Epidermal melanocyte (primary cell): ENCODE results near the gene POLR3H.

Experiments used
- DNase-seq: peaks from one replicate; pipeline ENCODE4 v3.0.0; 2011; ENCODE audit warnings: low spot score; ENCODE audit not compliant: insufficient read length

POLR3H gene

DNA sequence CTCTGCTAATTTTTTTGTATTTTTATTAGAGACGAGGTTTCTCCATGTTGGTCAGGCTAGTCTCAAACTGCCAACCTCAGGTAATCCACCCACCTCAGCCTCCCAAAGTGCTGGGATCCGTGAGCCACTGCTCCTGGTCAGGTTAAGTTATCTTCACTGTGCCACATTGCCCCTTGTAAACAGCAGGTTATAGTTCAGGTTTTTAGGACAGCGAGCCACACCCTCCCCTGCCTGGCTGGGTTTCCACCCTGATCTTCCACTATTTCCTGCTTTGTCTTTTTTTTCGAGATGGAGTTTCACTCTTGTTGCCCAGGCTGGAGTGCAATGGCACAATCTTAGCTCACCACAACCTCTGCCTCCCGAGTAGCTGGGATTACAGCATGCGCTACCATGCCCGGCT is 59.2 kb downstream of the POLR3H start:
- DNase-seq = no peak

DNA sequence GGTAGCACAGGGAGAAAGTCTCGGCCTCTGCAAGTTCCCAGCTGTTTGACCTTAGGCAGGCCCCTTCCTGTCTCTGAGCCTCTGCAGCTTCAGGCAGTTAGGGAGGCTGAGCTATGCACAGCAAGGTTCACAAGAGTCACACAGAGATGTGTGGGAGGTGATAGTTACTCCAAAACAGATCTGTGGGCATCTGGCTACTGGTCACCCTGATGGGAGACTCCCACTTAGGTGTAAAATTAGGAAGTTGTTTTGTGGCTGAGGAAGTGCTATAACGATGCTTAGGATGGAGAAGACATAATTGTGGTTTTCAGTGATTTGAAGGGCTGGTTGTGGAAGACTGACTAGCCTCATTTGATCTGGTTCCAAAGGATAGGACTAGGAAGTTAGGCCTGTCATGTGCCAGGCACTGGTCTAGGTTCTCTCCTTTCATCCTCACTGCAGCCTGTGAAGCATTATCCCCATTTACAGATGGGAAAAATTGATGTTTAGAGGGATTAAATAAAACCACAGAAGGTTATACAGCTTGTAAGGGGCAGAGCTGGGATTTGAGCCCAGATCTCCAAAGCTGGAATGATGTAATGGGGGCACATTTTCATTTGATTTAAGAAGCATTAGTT is 61.8 kb downstream of the POLR3H start:
- DNase-seq = no peak

DNA sequence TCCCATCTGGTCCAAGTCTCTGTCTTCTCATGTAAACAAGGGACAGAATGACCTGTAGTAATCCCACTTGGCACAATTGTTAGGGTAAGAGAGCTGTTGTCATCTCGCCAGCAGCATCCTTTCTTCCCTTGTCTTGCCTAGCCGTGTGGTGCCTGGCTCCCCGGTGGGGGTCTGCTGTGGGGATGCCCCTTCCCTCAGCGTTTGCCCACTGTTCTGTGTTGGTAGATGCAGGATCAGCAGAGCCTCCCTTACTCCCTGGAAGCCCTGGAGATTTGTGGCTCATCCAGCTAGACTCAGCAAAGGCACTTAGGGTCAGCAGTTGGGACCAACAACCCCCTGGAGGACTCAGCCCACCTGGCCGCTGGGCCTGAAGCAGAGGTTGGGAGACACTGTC is 62.3 kb downstream of the POLR3H start:
- DNase-seq = no peak

DNA sequence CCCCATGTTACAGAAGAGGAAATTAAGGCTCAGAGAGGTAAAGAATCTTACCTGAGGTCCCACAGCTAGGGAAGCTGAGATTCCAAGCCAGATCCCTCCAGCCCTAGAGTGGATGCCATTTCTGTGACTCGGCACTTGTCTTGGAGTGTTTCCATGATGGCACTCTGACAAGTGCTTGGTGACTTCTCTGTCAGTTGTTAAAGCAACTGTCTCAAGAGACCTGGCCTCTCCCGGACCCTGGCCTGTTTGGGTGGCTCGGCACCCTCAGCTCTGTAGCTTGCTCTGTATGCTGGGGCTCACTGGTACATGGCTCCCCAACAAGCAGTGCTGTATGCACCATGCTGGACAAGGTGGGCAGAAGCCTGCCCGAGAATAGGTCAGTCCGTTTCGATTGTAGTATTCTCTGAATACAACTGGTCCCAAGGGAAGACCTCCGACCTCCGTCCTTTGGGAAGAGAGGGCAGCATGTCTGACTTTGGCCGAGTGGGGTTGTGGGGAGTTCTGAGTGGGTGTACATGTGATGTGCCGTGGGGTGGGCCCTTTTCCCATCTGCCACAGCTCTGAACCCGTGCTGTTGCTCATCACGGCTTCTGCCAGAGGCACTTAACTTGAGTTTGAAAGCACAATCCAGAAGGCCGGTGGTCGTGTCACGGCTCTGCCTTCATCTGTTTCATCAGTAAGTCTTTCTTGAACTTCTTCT is 63.0 kb downstream of the POLR3H start:
- no peak for DNase-seq

DNA sequence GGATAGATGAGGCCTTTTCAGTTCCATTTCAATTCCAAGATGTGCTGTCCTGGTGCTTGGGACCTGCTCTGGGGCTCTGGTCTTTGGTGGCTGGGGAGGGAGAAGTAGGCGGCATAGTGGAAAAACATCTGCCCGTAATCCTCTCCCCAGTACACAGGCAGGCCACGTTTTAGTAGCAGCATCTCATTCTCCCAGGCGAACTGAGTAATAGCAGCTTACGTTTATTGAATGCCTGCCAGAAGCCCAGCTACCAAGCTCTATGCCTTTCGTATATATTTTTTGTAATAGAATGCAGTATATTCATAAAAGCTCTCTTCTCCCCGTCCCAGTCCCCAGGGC is 63.9 kb downstream of the POLR3H start:
- DNase-seq = no peak

DNA sequence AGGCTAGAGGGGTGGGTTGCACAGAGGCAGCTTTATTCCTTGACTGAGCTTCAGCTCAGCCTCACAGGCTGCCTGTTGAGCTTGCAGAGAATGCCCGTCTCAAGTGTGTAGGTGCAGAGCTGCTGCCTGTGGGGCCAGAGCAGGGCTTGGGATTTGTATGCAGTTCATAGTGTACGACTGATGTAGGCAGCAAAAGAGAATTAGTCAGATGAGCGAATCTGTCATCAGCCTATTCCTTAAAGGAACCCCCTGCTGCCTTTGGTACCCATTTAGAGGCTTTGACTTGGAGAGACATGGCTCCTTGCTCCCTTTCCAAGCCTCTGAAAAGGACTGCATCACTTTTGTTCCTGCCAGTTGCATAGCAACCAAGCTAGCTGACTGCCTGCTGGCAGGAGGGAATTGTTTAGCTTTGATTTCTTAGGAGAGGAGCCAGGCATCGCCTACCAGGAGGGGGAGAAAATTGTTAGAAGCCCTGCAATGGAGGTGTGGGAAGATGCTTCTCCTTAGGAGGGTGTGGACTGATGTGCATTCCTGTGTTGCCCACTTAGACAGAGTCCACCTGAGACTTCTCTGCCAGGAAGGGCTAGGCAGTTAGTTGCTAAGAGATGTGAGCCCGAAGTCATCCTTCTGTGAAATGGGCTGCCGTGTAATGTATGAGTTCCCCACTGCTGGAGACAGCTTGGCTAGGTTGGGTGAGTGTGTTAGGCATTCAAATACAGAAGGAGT is 64.4 kb downstream of the POLR3H start:
- no peak for DNase-seq

DNA sequence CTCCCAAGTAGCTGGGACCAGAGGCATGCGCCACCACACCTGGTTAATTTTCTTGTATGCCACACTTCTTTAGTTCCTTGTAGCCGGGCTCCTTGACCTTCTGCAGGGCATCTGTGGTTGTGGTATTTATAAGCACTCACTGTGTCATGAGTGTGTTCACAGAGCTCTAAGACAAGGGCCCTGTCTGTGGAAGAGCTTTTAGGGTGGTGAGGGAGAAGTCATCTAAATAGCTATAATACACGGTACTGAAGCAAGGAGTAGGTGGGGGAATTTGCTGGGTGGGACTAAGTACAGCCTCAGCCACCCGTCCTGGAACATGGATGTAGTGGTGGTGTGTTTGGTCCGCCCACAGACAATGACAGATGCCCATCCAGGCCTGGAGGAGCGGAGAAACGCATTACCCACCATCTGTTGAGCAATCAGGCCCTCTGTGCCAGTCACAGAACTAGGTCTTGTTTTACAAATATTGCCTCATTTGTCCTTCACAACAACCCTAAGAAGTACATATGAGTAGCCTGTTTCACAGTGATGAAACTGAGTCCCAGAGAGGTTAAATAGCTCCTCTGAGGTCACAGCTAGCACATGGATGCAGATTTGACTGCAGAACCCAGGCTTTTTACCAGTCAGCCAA is 65.3 kb downstream of the POLR3H start:
- DNase-seq = no peak

DNA sequence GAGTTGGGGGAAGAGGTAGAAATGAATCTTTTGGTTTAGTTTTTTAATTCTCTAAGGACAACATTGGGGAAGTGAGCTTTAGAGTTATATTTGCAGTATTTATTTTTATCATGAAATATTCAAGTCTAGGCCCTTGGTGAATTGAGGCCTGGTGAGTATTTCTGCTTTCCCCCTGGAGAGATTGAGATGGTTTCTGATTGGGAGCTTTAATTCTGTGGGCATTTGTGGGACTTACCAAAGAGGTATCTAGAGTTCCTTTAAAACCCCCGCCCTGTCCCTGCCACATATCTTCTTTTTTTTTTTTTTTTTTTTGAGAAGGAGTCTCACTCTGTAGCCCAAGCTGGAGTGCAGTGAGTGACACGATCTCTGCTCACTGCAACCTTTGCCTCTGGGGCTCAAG is 65.8 kb downstream of the POLR3H start:
- no peak for DNase-seq
